Measurements from ENCODE around the gene PRR5L. TPM values are rescaled to one million over a fixed set of nuclear protein-coding genes. Genes with fewer than 3 reads are reported as not detected.

PRR5L gene
- total RNA-seq, 6 experiments from 2014 or later, result 19.9 to 27.5 (median 24.9) TPM

DNA sequence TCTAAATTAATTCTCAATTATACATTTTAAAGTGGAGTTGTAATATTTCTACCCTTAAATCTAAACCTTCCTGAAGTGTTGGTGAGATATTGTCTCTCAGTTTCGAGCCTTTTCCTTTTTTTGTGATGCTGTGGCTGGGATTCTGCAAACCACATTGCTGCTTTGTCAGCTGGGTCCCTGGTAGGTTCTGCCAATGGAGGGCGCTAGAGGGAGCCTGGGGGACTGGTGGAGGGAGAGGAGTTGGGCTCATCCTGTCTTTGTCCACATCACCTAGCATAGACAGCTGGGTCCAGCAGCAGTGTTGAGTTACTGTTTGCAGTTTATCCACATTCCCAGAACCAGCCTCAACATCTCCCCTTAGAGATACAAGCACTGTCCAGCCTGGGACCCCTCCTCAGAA, 173.0 kb downstream of the PRR5L start:
- H3K4me3 Mint-ChIP-seq, result peak overlapping the region; percentile 30
- peak overlapping the region; percentile 66 for H3K27ac Mint-ChIP-seq
- no peaks in the 10 kb centered on the region for H3K9me3 Mint-ChIP-seq
- peak; percentile 45 for DNase-seq
- peaks cover 63% of the 10 kb centered on the region for H3K4me1 Mint-ChIP-seq (ENCODE audit: low read depth)
- peaks cover 16% of the 10 kb centered on the region for H3K36me3 Mint-ChIP-seq (ENCODE audit: low read depth)
- peak; percentile 79 for TF ChIP-seq CTCF (IDR thresholded peaks at IDR 0.05)
- H3K27me3 Mint-ChIP-seq (ENCODE audit: insufficient read depth), result peaks cover 4% of the 10 kb centered on the region

DNA sequence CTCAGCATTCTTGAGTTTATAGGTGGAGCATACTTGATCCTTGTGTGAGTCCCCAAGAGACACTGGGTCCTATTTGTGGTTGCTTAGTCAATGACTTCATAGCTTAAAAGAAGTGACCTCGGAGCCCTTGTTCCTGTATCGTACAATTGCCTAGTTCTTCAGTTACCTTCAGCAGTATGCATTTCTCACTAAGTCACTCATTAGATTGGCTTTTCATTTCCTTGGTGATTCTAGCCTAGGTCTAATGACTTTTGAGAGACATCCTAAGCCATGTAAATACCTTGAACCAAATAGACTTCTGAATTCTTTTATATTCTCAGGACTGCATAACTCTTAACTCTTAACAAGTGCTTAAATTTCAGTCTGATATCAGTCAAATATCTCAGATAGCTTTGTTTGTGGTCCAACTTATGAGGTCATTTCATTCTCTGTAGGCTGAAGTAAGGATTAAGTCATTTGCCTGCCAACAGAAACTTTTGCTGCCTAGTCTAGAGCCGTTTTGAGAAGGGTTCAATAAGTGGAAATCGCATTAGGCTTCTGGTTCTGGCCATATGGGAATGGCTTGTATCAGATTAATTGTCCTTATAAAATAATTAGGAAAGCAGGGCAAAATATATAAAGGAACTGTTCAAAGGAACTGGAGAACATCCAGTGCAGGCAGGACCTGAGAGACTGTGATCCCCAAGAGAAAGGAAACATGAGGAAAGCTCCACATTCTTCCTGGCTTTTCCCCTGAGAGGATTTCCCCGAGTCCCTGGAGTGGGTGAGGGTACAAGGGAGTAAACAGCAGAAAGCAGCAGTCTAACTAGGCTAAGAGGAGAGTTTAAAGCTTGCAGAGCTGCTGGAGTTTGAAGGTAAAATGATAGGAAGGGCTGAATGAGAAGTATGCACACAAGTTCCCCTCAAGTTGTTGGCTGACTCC, 174.1 kb downstream of the PRR5L start:
- peaks cover 4% of the 10 kb centered on the region for H3K27me3 Mint-ChIP-seq (ENCODE audit: insufficient read depth)
- no peak for TF ChIP-seq CTCF (IDR thresholded peaks at IDR 0.05)
- peak overlapping the region; percentile 23 for H3K4me3 Mint-ChIP-seq
- DNase-seq, result peak; percentile 59
- H3K27ac Mint-ChIP-seq, result peak overlapping the region; percentile 66
- no peaks in the 10 kb centered on the region for H3K9me3 Mint-ChIP-seq
- H3K4me1 Mint-ChIP-seq (ENCODE audit: low read depth), result peaks cover 63% of the 10 kb centered on the region
- H3K36me3 Mint-ChIP-seq (ENCODE audit: low read depth), result peaks cover 16% of the 10 kb centered on the region

DNA sequence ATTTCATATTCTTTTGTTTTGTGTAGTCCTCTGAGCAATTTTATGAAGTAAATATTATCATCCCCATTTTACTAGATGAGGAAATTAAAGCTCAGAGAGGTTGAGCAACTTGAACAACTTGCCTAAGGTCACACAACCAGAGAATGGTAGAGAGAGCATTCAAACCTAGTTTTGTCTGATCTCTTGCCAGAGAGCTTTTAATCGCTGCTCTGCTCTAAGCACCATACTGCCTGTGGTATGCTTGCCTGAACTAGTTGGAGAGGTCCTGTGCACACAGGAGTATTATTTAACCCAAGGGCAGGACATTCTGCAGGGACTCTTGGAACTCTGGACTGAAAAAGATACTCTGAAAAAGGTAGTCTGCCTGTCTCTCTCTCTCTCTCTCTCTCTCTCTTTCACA, 175.5 kb downstream of the PRR5L start:
- no peak for TF ChIP-seq CTCF (IDR thresholded peaks at IDR 0.05)
- peaks cover 4% of the 10 kb centered on the region for H3K27me3 Mint-ChIP-seq (ENCODE audit: insufficient read depth)

DNA sequence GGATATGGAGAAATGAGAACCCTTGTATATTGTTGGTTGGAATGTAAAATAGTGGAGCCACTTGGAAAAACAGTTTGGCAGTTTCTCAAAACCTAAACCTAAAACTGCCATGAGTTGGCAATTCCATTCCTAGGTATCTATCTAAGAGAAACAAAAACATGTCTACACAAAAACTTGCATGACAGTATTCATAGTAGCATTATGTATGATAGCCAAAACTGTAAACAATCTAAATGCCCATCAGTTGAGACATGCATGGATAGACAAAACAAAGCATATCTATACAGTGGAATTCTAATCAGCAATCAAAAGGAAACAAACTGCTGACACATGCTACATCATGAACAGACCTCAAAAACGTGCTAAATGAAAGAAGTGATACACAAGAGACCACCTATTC, 179.1 kb downstream of the PRR5L start:
- TF ChIP-seq CTCF (IDR thresholded peaks at IDR 0.05), result no peak
- Mint-ChIP-seq H3K27me3 (ENCODE audit: insufficient read depth) (peaks cover 4% of the 10 kb centered on the region; the same call in 1 of the 2 replicates), H3K4me3 (no peak overlapping the region), H3K27ac (peak overlapping the region; percentile 57; the same call in 1 of the 2 replicates), H3K36me3 (ENCODE audit: low read depth) (no peaks in the 10 kb centered on the region; the same call in 1 of the 2 replicates), H3K4me1 (ENCODE audit: low read depth) (peaks cover 43% of the 10 kb centered on the region), H3K9me3 (no peaks in the 10 kb centered on the region)
- peak; percentile 28 for DNase-seq

More for the DNA sequence above, 175.5 kb downstream of the PRR5L start:
- no peak overlapping the region for H3K27ac Mint-ChIP-seq
- H3K4me3 Mint-ChIP-seq, result no peak overlapping the region
- H3K9me3 Mint-ChIP-seq, result no peaks in the 10 kb centered on the region
- peaks cover 69% of the 10 kb centered on the region for H3K4me1 Mint-ChIP-seq (ENCODE audit: low read depth)
- peaks cover 5% of the 10 kb centered on the region for H3K36me3 Mint-ChIP-seq (ENCODE audit: low read depth)
- no peak for DNase-seq

- peaks cover 31% of the 10 kb centered on the region for H3K4me1 Mint-ChIP-seq (ENCODE audit: low read depth)
- H3K27ac Mint-ChIP-seq, result no peak overlapping the region
- TF ChIP-seq CTCF (IDR thresholded peaks at IDR 0.05), result peak; percentile 78
- no peaks in the 10 kb centered on the region for H3K27me3 Mint-ChIP-seq (ENCODE audit: insufficient read depth)
- DNase-seq, result peak; percentile 54
- H3K36me3 Mint-ChIP-seq (ENCODE audit: low read depth), result no peaks in the 10 kb centered on the region; the same call in 1 of the 2 replicates
- H3K9me3 Mint-ChIP-seq, result no peaks in the 10 kb centered on the region
- no peak overlapping the region for H3K4me3 Mint-ChIP-seq
These were observed 182.7 kb downstream of the PRR5L start for GRCh38 chr11:36478700-36479329.
